Cerebellar cortex (tissue), 1 donor: Measurements from ENCODE around the gene TRA2B.
A peak's percentile ranks its signal among the peaks of the same experiment; 100 is the strongest.

Experiments
- DNase-seq: peaks from one replicate; pipeline ENCODE4 v3.0.0-alpha.2; 2015; ENCODE audit warnings: low spot score

The TRA2B gene

GRCh38 chr3:185937689-185938374, at the start of gene TRA2B:
TSS of gene TRA2B (minus strand) at chr3:185938014. CDS start at chr3:185937860, 154 bp downstream.
- peak; percentile 99 for DNase-seq

- no peak for DNase-seq
Measured at GRCh38 chr3:185986198-185986777, 48.5 kb upstream of the TRA2B start.

GRCh38 chr3:185984203-185984602, 46.4 kb upstream of the TRA2B start:
- DNase-seq, result no peak

DNA sequence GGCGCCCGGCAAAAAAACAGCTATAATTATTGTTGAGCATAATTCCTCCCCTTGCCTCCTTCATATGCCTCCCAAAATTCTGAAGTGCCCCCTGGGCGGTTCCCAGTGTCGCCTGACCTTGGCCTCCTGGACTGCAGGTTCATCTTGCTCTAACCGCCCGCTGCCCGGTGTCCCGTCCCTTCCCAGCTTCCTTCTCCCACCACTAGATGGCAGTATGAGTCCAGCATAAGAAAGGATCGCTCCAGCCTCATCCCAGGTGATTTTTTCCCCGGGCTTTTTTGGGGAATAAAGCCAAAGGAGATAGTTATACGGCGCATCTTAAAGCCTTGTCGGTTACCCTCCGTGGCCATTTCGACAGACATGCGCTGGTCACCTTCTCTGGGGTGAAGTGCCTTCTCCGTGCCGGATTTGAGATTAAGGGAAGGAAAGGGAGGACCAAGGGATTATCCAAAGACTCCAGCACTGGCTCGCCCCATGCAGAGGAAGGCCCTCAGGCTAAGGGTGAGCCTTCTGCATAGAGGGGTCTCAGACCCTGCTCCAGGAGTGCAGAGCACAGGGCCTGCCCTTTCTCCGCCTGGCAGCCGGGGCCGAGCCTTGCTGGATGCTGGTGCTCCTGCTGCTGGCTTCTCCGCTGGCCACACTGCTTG, 45.8 kb upstream of the TRA2B start:
- DNase-seq, result peak; percentile 87

DNA sequence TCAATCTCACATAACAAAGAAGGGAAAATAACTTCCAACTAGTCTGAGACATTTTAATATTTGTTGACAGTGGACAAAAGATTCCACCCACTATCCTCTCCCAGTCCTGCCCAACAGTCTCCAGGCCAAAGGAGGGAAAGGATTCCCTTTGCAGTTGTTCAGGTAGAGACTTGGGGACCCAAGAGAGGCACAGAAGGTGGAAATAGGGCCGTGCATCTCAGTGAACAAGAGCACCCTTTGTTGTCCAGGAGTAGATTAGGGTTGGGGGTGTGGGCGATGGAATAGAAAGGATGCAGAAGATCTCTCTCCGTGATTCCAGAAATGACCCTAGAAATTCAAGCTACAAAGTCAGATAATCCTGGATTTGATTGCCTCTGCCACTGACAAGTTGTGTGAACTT, 44.8 kb upstream of the TRA2B start:
- no peak for DNase-seq

- DNase-seq, result no peak
Measured at GRCh38 chr3:185981621-185982020, 43.8 kb upstream of the TRA2B start.

DNA sequence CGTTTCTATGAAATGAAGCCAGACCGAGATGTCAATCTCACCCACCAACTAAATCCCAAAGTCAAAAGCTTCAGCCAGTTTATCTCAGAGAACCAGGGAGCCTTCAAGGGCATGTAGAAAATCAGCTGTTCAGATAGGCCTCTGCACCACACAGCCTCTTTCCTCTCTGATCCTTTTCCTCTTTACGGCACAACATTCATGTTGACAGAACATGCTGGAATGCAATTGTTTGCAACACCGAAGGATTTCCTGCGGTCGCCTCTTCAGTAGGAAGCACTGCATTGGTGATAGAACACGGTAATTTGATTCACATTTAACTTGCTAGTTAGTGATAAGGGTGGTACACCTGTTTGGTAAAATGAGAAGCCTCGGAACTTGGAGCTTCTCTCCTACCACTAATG, 41.9 kb upstream of the TRA2B start:
- no peak for DNase-seq

GRCh38 chr3:185978516-185978915, 40.7 kb upstream of the TRA2B start:
- DNase-seq, result peak; percentile 79

DNA sequence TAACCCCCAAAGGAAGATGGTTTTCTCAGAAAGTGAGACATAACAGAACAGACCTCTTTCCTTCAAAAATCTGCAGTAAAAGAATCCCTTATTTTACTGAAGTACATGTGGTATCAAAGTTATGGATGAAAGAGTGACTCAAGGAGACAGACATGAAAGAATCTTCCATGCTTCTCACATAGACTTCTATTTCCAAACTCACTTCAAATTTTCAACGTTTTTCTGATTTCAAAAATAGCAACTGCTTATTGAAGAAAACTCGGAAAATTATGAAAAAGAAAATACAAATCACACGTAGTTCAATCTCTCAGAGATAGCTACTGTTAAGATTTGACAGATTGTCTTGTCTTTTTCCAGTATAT, 39.8 kb upstream of the TRA2B start:
- no peak for DNase-seq

DNA sequence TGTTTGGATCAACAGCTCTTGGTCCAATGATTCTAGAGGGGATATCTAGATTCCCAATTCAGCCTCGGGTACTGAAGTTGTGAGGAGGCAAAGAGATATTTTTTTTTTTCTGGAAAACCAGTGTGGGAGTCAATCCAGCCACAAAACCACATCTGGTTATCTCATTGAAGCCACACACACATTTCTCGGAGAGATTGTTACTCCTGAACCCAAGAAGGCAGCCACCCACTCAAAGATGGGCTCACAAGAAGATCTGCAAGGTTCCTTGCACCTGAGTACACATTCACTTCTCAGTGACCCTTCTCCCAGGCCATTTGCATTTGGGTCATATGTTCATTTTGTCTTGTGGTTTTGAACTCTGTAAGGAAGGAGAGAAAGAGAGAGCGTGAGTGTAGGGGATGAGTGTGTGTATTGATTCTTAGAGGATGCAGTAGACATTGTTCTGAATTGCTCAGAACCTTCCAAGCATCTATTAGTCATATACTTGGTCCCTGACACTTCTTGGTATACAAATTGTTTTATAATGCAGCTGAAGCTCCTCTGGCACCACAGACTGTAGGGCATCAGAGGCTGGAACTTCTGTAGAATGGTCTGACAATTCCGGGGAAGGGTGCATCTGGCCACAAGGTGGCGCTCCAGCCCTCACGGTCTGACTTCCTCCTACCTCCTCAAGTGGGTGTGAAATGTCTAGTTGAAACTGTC, 39.3 kb upstream of the TRA2B start:
- peak; percentile 74 for DNase-seq

DNA sequence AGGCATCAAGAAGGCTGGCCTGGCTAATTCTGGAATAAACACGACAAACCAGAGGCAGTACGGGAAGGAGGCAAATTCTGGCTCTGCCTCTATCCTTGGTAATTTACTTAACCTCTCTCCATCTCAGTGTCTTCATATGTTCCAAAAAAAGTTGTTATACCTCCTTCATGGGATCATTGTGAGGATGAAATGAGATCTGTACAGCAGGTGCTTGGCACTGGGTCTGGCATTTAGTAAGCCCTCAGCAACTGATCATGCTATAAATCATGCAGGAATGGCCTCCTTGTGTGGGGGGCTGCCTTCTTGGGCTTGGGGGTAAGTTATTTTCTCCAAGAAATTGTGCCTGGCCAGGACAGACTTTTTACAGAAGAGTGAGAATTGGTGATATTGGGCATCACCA, 38.3 kb upstream of the TRA2B start:
- DNase-seq, result no peak

DNA sequence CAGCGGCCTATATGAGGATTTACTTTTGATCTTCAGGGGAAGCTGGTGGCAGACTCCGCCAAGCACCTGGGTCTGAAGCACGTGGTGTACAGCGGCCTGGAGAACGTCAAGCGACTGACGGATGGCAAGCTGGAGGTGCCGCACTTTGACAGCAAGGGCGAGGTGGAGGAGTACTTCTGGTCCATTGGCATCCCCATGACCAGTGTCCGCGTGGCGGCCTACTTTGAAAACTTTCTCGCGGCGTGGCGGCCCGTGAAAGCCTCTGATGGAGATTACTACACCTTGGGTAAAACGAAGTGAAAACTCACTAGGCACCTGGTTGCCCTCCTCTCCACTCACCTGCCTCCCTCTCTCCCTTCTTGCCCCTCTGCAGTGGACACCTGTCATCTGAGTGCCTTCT, 33.8 kb upstream of the TRA2B start:
- DNase-seq, result no peak

- DNase-seq, result no peak
Measured at GRCh38 chr3:185968168-185968567, 30.4 kb upstream of the TRA2B start.

- DNase-seq, result no peak
Measured at GRCh38 chr3:185966655-185967054, 28.8 kb upstream of the TRA2B start.

- DNase-seq, result no peak
Measured at GRCh38 chr3:185965496-185965895, 27.7 kb upstream of the TRA2B start.

GRCh38 chr3:185961675-185962232, 23.9 kb upstream of the TRA2B start:
- no peak for DNase-seq

GRCh38 chr3:185960522-185961288, 22.9 kb upstream of the TRA2B start:
- no peak for DNase-seq

DNA sequence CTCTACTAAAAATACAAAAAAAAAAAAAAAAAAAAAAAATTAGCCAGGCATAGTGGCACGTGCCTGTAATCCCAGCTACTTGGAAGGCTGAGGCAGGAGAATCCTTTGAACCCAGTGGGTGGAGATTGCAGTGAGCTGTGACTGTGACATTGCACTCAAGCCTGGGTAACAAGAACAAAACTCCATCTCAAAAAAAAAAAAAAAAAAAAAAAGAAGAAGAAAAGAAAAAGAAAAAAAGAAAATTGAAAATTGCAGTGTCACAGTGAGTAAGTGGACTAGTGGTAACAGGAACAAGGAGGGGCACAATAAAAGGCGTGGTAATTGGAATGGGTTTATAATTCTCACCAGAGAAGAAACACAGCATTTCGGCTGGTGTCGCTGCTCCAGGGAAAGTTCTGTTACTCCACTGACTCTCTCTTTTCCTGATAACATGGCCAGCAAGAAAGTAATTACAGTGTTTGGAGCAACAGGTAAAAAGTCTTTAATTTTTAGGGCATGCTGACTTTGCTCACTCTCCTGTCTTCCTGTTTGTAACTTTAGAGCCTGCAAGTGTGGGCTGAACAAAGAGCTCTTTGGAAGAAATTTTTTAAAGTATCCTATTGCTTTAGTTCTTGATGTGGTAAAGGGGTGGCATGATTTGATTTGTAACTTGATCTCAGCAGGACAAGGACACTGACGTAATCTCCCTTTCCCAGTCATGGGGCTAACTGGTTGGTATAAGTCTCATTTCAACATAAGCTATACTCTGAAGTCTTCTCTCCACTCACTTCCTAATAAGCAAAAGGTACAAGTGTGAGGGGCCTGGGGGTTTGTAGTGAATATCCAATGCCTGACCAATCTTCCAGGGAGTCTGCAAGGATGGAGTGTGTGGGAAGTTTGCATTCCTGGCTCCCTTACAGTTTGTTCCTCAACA, 22.1 kb upstream of the TRA2B start:
- no peak for DNase-seq

DNA sequence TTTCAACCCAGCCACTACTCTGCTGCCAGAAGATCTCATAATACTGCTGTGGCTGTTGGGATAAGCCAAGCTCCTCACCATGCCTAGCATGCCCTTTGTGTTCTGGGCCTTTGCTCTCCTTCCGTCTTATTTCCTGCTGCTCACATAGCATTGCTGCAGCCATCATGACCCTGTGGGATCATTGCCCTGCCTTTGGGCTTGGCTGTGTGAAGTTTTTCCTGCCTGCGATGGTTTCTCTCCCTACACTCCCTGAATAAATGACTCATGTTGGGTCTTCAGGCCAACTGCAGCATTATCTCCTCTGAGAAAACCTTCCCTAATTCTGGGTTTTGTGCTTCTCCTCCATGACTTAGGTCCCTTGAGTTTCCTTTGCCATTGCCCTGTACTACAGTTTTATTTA, 20.8 kb upstream of the TRA2B start:
- DNase-seq, result no peak

DNA sequence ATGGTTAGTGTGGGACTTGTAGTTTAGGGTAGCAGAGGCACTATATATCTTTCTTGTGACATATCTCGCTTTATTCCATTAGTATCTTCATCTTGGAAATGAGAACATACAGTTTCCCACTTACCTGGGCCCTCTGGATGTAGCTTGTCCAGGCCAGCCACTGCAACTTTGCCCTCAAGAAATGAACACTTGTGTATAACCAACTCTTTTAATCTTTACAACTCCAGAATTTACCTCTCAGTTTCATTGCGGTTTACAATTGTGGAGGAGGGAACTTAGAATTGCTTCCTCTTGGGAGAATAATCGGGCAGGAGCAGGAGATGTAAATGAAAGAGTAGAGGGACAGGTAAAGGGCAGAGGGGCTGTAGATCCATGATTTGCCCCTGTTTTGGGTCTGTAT, 18.4 kb upstream of the TRA2B start:
- no peak for DNase-seq

DNA sequence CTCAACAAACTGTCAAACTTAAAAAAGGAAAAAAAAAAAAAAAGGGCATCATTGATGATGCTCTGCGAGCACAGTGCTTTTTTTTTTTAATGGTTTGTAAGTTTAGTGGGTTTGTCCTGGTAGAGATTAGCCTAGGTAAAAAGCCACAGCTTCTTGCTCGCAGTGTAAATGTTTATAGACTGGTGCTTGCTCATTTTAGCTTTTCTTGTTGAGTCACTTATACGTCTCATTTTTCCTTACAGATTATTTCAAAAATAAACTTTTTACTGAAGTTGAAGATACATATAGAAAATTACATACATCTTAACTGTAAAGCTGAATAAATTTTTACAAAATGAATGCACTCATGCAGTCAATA, 16.5 kb upstream of the TRA2B start:
- no peak for DNase-seq
